ENCODE results near the gene ESF1.
"Not testable (repeated sequence)": the region's sequence is repeated elsewhere in the genome, so short reads cannot be mapped to it uniquely, and the experiment has no call there.

The ESF1 gene

DNA sequence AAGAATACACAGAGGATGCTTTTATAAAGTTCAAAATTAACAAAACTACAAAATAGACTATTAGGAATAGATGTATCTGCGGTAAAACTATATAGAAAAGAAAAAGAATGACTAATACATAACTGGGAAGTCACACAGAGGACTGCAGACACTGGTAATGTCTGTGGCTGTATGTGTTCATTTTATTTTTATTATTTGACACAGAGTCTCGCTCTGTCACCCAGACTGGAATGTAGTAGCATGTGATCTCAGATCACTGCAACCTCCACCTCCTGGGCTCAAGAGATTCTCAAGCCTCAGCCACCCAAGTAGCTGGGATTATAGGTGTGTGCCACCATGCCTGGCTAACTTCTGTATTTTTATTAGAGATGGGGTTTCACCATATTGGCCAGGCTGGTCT, 38.9 kb downstream of the ESF1 start:
- H3K4me1 ChIP-seq = no peaks in the 10 kb centered on the region
- no peak overlapping the region for H3K9ac ChIP-seq
- H3K27ac ChIP-seq = no peak overlapping the region
- H3K4me3 ChIP-seq (ENCODE audit: low read depth, low read length) = no peak overlapping the region
- no peaks in the 10 kb centered on the region for H3K36me3 ChIP-seq (ENCODE audit: control insufficient read depth, insufficient read depth, low read length)
- H3K9me3 ChIP-seq (ENCODE audit: control insufficient read depth, low read length) = no peaks in the 10 kb centered on the region
- no peak overlapping the region for H2AFZ ChIP-seq
- TF ChIP-seq, protein P1, sequence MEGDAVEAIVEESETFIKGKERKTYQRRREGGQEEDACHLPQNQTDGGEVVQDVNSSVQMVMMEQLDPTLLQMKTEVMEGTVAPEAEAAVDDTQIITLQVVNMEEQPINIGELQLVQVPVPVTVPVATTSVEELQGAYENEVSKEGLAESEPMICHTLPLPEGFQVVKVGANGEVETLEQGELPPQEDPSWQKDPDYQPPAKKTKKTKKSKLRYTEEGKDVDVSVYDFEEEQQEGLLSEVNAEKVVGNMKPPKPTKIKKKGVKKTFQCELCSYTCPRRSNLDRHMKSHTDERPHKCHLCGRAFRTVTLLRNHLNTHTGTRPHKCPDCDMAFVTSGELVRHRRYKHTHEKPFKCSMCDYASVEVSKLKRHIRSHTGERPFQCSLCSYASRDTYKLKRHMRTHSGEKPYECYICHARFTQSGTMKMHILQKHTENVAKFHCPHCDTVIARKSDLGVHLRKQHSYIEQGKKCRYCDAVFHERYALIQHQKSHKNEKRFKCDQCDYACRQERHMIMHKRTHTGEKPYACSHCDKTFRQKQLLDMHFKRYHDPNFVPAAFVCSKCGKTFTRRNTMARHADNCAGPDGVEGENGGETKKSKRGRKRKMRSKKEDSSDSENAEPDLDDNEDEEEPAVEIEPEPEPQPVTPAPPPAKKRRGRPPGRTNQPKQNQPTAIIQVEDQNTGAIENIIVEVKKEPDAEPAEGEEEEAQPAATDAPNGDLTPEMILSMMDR (IDR thresholded peaks at IDR 0.05) = no peak
- no peaks in the 10 kb centered on the region for H3K27me3 ChIP-seq (ENCODE audit: control insufficient read depth, insufficient read depth, low read length)
- H3K79me2 ChIP-seq = no peaks in the 10 kb centered on the region
- H3K4me2 ChIP-seq (ENCODE audit: low read length) = no peak overlapping the region

DNA sequence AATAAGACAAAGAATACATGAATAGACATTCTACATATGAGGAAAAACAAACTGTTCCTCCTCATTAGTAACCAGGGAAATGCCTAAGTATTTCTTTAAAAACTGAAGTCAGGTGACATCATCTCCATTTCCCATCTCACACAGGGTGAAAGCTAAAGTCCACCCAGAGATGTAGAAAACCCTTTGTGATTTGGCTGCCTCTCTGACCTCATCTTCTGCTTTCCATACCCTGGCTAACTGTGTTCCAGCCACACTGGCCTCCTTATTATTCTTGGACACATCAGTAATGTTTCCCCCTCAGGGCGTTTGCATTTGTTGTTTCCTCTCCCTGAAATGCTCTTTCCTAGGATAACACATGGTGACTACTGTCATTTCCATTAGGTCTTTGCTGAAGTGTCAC, 40.4 kb downstream of the ESF1 start:
- H2AFZ ChIP-seq = no peak overlapping the region
- H3K9ac ChIP-seq = no peak overlapping the region
- no peak overlapping the region for H3K4me2 ChIP-seq (ENCODE audit: low read length)
- no peak overlapping the region for H3K4me3 ChIP-seq (ENCODE audit: low read depth, low read length)
- no peaks in the 10 kb centered on the region for H3K9me3 ChIP-seq (ENCODE audit: control insufficient read depth, low read length)
- no peaks in the 10 kb centered on the region for H3K36me3 ChIP-seq (ENCODE audit: control insufficient read depth, insufficient read depth, low read length)
- no peak overlapping the region for H3K27ac ChIP-seq
- H3K4me1 ChIP-seq = no peaks in the 10 kb centered on the region
- TF ChIP-seq, protein P1 (IDR thresholded peaks at IDR 0.05) = no peak
- no peaks in the 10 kb centered on the region for H3K79me2 ChIP-seq
- H3K27me3 ChIP-seq (ENCODE audit: control insufficient read depth, insufficient read depth, low read length) = no peaks in the 10 kb centered on the region

DNA sequence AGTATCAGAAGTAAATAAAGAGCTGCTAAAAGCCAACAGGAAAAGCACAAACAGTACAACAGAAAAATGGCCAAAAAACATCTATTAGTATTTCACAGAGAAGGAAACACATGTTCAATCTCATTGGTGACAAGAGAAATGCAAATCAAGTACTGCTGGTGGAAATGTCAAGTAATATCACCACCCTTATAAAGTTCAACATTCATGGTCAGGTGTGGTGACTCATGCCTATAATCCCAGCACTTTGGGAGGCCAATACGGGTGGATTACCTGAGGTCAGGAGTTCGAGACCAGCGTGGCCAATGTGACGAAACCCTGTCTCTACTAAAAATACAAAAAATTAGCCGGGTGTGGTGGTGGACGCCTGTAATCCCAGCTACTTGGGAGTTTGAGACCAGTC, 42.8 kb downstream of the ESF1 start:
- no peaks in the 10 kb centered on the region for H3K79me2 ChIP-seq
- H3K4me3 ChIP-seq (ENCODE audit: low read depth, low read length) = no peak overlapping the region
- no peak overlapping the region for H2AFZ ChIP-seq
- no peak overlapping the region for H3K27ac ChIP-seq
- H3K36me3 ChIP-seq (ENCODE audit: control insufficient read depth, insufficient read depth, low read length) = no peaks in the 10 kb centered on the region
- H3K9me3 ChIP-seq (ENCODE audit: control insufficient read depth, low read length) = no peaks in the 10 kb centered on the region
- H3K27me3 ChIP-seq (ENCODE audit: control insufficient read depth, insufficient read depth, low read length) = no peaks in the 10 kb centered on the region
- H3K9ac ChIP-seq = no peak overlapping the region
- TF ChIP-seq, protein P1 (IDR thresholded peaks at IDR 0.05) = no peak
- no peaks in the 10 kb centered on the region for H3K4me1 ChIP-seq
- H3K4me2 ChIP-seq (ENCODE audit: low read length) = no peak overlapping the region

DNA sequence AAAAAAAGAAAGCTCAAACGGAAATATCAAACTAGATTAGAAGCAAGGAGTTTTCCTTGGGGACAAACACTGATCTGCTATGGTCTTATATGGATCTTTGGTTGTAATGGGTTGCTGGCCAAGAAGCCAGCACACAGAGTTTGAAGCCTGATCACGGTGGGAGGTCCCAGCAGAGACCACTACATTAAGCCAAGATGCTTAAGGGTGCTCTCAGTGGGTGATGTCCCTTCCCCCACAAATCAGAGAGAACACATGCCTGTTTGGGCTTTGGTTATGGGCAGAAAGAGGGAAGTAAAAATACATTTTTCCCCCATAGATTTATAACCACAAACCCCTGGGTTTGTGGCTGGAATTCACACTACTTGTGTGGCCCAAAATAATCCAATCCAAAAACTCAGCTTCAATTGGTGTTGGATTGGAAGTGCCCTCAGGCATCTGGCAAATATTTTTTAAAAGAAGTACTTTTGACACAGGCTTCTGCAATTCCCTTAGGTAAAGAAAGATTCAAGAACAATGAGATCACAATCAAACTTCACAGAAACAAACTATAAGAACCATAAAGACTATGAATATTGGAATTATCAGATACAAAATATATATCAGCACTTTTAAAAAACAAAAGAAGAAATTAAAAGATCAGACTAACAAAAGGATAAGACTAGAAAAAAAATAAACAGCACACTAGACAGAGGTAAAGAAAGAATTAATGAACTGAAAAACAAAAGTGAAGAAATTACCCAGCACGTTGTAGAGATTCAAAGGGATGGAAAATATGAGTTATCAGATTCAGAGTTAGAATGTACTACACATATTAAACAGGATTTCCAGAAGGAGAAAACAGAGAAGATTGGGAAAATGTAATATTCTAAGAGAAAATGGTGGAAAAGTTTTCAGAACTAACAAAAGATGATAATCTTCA, 44.7 kb downstream of the ESF1 start:
- Histone ChIP-seq H3K79me2 (no peaks in the 10 kb centered on the region), H3K36me3 (ENCODE audit: control insufficient read depth, insufficient read depth, low read length) (no peaks in the 10 kb centered on the region), H3K4me2 (ENCODE audit: low read length) (no peak overlapping the region), H3K27me3 (ENCODE audit: control insufficient read depth, insufficient read depth, low read length) (no peaks in the 10 kb centered on the region), H3K9me3 (ENCODE audit: control insufficient read depth, low read length) (no peaks in the 10 kb centered on the region), H3K9ac (no peak overlapping the region), H3K4me1 (no peaks in the 10 kb centered on the region), H2AFZ (no peak overlapping the region), H3K27ac (no peak overlapping the region), H3K4me3 (ENCODE audit: low read depth, low read length) (no peak overlapping the region)
- TF ChIP-seq, protein P1 (IDR thresholded peaks at IDR 0.05) = no peak

DNA sequence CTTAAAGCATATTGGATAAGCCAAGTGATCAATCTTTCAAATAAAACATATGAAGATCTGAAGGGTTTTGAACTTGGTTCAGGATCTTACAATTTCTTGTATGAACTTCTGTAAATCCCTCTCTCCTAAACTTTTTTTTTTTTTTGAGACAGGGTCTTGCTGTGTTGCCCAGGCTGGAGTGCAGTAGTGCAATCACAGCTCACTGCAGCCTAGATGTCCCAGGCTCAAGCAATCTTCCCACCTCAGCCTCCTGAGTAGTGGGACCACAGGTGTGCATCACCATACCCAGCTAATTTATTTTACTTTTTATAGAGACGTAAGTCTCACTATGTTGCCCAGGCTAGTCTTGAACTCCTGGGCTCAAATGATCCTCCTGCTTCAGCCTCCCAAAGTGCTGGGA, 46.5 kb downstream of the ESF1 start:
- not testable (repeated sequence) for H3K4me1 ChIP-seq; H3K9ac ChIP-seq; H2AFZ ChIP-seq; H3K27me3 ChIP-seq (ENCODE audit: control insufficient read depth, insufficient read depth, low read length); H3K36me3 ChIP-seq (ENCODE audit: control insufficient read depth, insufficient read depth, low read length); H3K4me3 ChIP-seq (ENCODE audit: low read depth, low read length); H3K79me2 ChIP-seq; H3K9me3 ChIP-seq (ENCODE audit: control insufficient read depth, low read length); H3K27ac ChIP-seq; H3K4me2 ChIP-seq (ENCODE audit: low read length)
